Central memory CD8-positive, alpha-beta T cell (primary cell): ENCODE data around the gene ITPRID1.

Experiments
- ATAC-seq: fragments of 150-1000 bp; cut with Tn5 transposase; replicated peaks from 2 replicates; pipeline ENCODE4 v1.10.0; 2022; ENCODE audit warnings: mild to moderate bottlenecking, moderate FRiP score, moderate number of reproducible peaks; ENCODE audit not compliant: poor library complexity, severe bottlenecking; ENCODE audit errors: extremely low read depth
- DNase-seq, 2 donors: peaks; one replicate each; pipeline ENCODE4 v3.0.0; 2021; ENCODE audit warnings: low spot score in 2 of 2
- H3K27ac Mint-ChIP-seq: one replicate; pipeline ENCODE4 v1.8.0; 2022; ENCODE audit warnings: low read depth, mild to moderate bottlenecking, moderate library complexity, mixed read lengths
- H3K27me3 Mint-ChIP-seq: one replicate; pipeline ENCODE4 v1.8.0; 2022; ENCODE audit warnings: mixed read lengths
- H3K36me3 Mint-ChIP-seq: one replicate; pipeline ENCODE4 v1.8.0; 2022; ENCODE audit warnings: mild to moderate bottlenecking, moderate library complexity, mixed read lengths; ENCODE audit not compliant: insufficient read depth
- H3K4me1 Mint-ChIP-seq: one replicate; pipeline ENCODE4 v1.8.0; 2022; ENCODE audit warnings: mixed read lengths
- H3K4me3 Mint-ChIP-seq: one replicate; pipeline ENCODE4 v1.8.0; 2022; ENCODE audit warnings: mild to moderate bottlenecking, moderate library complexity, mixed read lengths
- H3K9me3 Mint-ChIP-seq: one replicate; pipeline ENCODE4 v1.8.0; 2022; ENCODE audit warnings: mixed read lengths

ITPRID1 gene

DNA sequence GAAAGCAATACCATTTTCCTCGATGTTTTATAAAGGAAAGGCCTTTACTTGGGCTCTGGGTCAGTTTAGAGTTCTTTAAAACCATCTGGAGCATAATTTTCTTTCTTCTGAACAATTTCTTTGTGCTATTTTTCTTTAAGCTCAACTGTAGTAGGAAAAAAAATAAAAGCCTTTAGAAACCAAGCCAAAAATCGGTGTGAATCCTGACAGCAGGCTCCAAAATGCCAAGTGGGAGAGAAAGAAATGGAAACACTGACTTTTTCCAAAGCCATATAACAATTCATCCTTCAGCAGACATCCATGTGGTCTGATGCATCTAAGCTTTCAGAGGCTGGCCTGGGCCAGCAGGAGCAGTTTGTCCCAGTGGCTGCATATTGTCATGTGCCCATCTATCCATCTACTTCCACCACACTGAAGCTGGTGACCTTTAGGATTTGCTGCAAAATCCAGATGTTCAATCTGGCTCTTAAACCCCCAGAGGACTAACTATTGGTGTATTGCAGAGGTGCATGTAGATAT lies 23.0 kb upstream of the ITPRID1 start:
- ATAC-seq: no peak
- H3K27me3 Mint-ChIP-seq: no peaks in the 10 kb centered on the region
- no peak for DNase-seq
- peaks cover 9% of the 10 kb centered on the region for H3K9me3 Mint-ChIP-seq
- no peaks in the 10 kb centered on the region for H3K36me3 Mint-ChIP-seq
- H3K27ac Mint-ChIP-seq: no peak overlapping the region
- no peak overlapping the region for H3K4me3 Mint-ChIP-seq
- H3K4me1 Mint-ChIP-seq: no peaks in the 10 kb centered on the region

- Mint-ChIP-seq H3K27ac (no peak overlapping the region), H3K27me3 (no peaks in the 10 kb centered on the region), H3K36me3 (no peaks in the 10 kb centered on the region), H3K4me3 (no peak overlapping the region), H3K9me3 (peaks cover 8% of the 10 kb centered on the region), H3K4me1 (no peaks in the 10 kb centered on the region)
- DNase-seq (no peak), ATAC-seq (no peak)
Observed at GRCh38 chr7:31492086-31492485, 21.8 kb upstream of the ITPRID1 start.

DNA sequence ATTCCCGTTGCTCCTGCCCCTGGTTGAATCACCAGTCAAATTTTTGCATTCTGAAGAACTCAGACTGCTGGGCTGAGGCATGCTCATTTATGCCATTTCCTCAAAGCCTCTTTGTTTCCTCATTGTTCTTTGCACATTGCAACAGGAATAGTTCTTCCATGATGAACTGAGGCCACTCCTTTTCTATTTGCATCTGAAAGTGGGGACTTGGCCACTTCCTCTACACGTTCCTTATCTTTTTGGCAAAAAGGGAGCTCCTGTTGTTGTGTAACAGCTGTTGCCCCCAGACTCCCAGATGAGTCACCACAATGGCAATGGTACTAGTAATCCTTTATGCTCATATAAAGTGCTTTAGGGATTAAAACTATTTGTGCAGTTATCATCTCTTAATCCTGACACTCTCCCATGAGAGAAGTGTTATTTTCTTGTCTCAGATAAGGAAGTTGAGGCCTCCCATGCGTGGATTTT lies 20.1 kb upstream of the ITPRID1 start:
- Mint-ChIP-seq H3K9me3 (peaks cover 5% of the 10 kb centered on the region), H3K4me3 (no peak overlapping the region), H3K27ac (no peak overlapping the region), H3K4me1 (no peaks in the 10 kb centered on the region), H3K36me3 (no peaks in the 10 kb centered on the region), H3K27me3 (no peaks in the 10 kb centered on the region)
- DNase-seq: no peak
- no peak for ATAC-seq

- Mint-ChIP-seq H3K27me3 (no peaks in the 10 kb centered on the region), H3K4me1 (no peaks in the 10 kb centered on the region), H3K27ac (no peak overlapping the region), H3K36me3 (no peaks in the 10 kb centered on the region), H3K9me3 (peaks cover 5% of the 10 kb centered on the region), H3K4me3 (no peak overlapping the region)
- ATAC-seq (no peak), DNase-seq (no peak)
Observed at GRCh38 chr7:31494421-31494820, 19.5 kb upstream of the ITPRID1 start.

DNA sequence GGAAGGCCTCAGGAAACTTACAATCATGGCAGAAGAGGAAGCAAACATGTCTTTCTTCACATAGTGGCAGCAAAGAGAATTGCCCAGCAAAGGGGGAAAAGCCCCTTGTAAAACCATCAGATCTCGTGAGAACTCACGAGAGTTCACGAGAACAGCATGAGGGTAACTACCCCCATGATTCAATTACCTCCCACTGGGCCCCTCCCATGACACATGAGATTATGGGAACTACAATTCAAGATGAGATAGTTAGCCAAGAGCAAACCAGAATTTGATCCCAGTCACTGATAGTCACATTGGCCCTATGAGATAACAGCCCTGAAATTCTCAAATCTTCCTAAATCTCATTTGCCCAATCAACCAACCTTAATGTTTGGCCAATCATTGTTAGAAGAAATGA lies 18.2 kb upstream of the ITPRID1 start:
- H3K36me3 Mint-ChIP-seq: no peaks in the 10 kb centered on the region
- no peaks in the 10 kb centered on the region for H3K27me3 Mint-ChIP-seq
- DNase-seq (no peak), ATAC-seq (no peak)
- no peak overlapping the region for H3K4me3 Mint-ChIP-seq
- peaks cover 5% of the 10 kb centered on the region for H3K9me3 Mint-ChIP-seq
- no peak overlapping the region for H3K27ac Mint-ChIP-seq
- no peaks in the 10 kb centered on the region for H3K4me1 Mint-ChIP-seq

DNA sequence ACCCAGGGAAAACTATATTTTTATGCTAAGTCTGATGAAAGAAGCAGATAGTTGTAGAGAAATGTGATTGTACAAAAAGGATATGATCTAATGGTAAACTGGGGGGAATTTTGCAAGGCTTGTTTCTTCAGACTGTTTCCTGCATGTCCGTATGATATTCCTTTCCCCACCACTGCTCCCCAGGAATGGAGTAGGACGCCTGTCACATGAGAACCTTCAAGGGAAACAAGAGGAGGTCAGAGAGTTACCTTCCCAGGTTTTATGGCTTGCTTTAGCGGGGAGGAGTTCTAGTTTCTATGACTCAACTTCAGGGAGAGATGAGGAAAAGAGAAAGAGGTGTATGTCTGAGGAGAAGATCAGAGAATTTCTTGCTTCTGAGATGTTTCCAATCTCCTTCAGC lies 16.4 kb upstream of the ITPRID1 start:
- Mint-ChIP-seq H3K36me3 (no peaks in the 10 kb centered on the region), H3K4me1 (no peaks in the 10 kb centered on the region), H3K27ac (no peak overlapping the region), H3K4me3 (no peak overlapping the region), H3K27me3 (no peaks in the 10 kb centered on the region), H3K9me3 (peaks cover 5% of the 10 kb centered on the region)
- ATAC-seq: no peak
- no peak for DNase-seq

GRCh38 chr7:31500656-31501055 lies 13.2 kb upstream of the ITPRID1 start:
- DNase-seq (no peak), ATAC-seq (no peak)
- Mint-ChIP-seq H3K27me3 (no peaks in the 10 kb centered on the region), H3K4me1 (no peaks in the 10 kb centered on the region), H3K36me3 (peaks cover 2% of the 10 kb centered on the region), H3K9me3 (peaks cover 5% of the 10 kb centered on the region), H3K4me3 (no peak overlapping the region), H3K27ac (no peak overlapping the region)

DNA sequence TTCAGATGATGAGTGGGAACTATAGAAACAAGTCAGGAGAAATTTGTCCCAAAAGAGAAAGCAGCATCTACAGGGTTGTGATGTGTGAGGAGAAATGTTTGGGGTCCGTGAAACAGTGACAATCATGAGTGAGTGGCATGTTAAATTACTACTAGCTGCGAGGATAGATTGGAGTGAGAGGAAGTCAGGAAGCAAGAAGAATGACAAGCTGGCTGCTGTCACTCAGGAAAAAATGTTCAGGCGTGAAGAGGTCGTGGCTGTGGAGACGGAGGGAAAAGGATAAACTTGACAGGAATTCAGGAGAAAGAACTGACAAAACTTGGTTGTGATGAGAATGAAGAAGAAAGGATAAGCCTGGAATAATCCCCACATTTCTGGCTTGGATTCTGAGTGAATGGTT lies 5.1 kb upstream of the ITPRID1 start:
- no peaks in the 10 kb centered on the region for H3K27me3 Mint-ChIP-seq
- H3K9me3 Mint-ChIP-seq: peaks cover 17% of the 10 kb centered on the region
- ATAC-seq: no peak
- no peak overlapping the region for H3K27ac Mint-ChIP-seq
- H3K4me3 Mint-ChIP-seq: no peak overlapping the region
- DNase-seq: no peak
- no peaks in the 10 kb centered on the region for H3K4me1 Mint-ChIP-seq
- H3K36me3 Mint-ChIP-seq: peaks cover 2% of the 10 kb centered on the region

DNA sequence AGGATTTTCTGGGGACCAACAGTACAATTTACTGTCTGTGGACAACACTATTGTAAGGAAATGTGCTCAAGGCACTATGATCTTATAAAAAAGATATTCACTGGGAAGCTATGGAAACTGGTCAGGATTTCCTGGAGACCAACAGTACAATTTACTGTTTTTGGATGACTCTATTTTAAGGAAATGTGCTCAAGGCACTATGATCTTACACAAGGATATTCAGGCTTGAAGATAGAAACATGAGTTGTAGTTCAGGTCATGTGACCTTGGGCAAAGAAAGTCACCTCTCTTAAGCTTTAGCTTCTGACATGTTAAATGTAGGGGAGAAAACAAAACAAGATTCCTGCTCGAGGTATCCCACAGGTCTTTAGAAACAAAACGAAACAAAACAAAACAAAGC lies 1.7 kb upstream of the ITPRID1 start:
- no peak for ATAC-seq
- Mint-ChIP-seq H3K27ac (no peak overlapping the region), H3K36me3 (no peaks in the 10 kb centered on the region), H3K4me1 (no peaks in the 10 kb centered on the region), H3K4me3 (no peak overlapping the region), H3K9me3 (peaks cover 23% of the 10 kb centered on the region), H3K27me3 (no peaks in the 10 kb centered on the region)
- DNase-seq: no peak

DNA sequence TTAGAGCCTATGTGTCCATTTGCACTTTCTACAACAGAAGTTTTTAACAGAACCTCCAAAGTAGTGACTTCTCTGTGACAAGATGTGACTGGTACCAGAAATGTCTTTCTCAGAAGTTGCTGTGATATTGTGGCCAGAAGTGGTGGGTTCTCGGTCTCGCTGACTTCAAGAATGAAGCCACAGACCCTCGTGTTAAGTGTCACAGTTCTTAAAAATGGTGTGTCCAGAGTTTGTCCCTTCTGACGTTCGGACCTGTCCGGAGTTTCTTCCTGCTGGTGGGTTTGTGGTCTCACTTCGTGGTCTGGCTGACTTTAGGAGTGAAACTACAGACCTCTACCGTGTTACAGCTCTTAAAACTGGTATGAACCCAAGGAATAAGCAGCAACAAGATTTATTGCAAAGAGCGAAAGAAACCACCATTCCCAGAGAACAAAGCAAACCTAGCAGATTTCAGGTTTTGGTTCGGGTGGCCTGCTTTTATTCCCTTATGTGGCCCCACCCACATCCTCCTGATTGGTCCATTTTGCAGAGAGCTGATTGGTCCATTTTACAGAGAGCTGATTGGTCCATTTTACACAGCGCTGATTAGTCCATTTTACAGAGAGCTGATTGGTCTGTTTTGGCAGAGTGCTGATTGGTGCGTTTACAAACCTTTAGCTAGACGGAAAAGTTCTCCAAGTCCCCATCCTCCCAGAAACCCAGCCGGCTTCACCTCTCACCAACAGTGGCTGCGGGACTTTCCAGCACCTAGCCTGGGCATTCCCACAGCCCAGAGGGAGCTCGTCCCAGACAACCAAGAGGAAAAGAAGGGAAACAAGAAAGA lies 3.0 kb downstream of the ITPRID1 start:
- peaks cover 20% of the 10 kb centered on the region for H3K9me3 Mint-ChIP-seq
- no peak for DNase-seq
- no peak for ATAC-seq
- H3K4me1 Mint-ChIP-seq: no peaks in the 10 kb centered on the region
- no peaks in the 10 kb centered on the region for H3K27me3 Mint-ChIP-seq
- H3K36me3 Mint-ChIP-seq: no peaks in the 10 kb centered on the region
- no peak overlapping the region for H3K27ac Mint-ChIP-seq
- no peak overlapping the region for H3K4me3 Mint-ChIP-seq

DNA sequence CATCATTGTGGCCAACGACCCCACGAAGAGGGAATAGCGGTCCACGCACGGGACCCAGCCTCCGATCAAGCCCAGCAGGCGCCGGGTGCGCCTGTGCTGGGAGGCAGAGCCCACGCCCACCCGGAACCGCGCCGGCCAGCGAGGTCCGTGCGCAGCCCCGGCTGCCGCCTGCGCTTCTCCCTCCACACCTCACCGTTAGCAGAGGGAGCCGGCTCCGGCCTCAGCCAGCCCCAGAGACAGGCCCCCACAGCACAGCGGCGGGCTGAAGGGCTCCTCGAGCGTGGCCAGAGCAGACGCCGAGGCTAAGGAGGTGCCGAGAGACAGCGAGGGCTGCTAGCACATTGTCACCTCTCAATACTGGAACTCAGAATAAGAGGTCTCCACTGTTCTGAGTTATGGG lies 3.6 kb downstream of the ITPRID1 start:
- ATAC-seq (no peak), DNase-seq (no peak)
- H3K4me1 Mint-ChIP-seq: no peaks in the 10 kb centered on the region
- H3K27me3 Mint-ChIP-seq: no peaks in the 10 kb centered on the region
- no peak overlapping the region for H3K4me3 Mint-ChIP-seq
- no peaks in the 10 kb centered on the region for H3K36me3 Mint-ChIP-seq
- H3K9me3 Mint-ChIP-seq: peaks cover 18% of the 10 kb centered on the region
- H3K27ac Mint-ChIP-seq: no peak overlapping the region

DNA sequence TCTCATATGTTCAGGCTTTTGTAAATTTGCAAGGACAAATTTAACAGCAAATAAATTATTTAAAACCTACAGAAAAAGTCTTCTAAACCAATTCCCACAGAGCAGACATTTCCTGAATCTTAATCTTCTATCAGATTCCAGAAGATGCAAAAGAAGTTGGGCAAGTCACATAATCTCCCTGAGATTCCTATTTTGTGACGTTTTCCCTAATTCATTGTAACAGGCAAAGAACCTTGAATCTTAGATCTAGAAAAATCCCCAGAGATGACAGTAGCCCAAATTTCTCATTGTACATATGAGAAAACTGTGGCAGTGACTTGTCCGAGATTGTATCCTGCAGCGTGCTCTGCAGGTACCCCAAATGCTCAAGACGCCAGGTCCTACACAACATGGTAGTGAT lies 4.9 kb downstream of the ITPRID1 start:
- H3K27me3 Mint-ChIP-seq: no peaks in the 10 kb centered on the region
- H3K27ac Mint-ChIP-seq: no peak overlapping the region
- no peak overlapping the region for H3K4me3 Mint-ChIP-seq
- no peak for ATAC-seq
- no peak for DNase-seq
- H3K36me3 Mint-ChIP-seq: no peaks in the 10 kb centered on the region
- no peaks in the 10 kb centered on the region for H3K4me1 Mint-ChIP-seq
- H3K9me3 Mint-ChIP-seq: peaks cover 13% of the 10 kb centered on the region

- H3K4me3 Mint-ChIP-seq: no peak overlapping the region
- no peaks in the 10 kb centered on the region for H3K4me1 Mint-ChIP-seq
- H3K9me3 Mint-ChIP-seq: peaks cover 7% of the 10 kb centered on the region
- no peaks in the 10 kb centered on the region for H3K27me3 Mint-ChIP-seq
- DNase-seq (no peak), ATAC-seq (no peak)
- no peaks in the 10 kb centered on the region for H3K36me3 Mint-ChIP-seq
- H3K27ac Mint-ChIP-seq: no peak overlapping the region
Observed at GRCh38 chr7:31521336-31522010, 7.6 kb downstream of the ITPRID1 start.
